K562 (cell line): ENCODE results near the gene CCN6.

Experiments used
- ATF6 ChIP-seq: sonication (generic); formaldehyde crosslinking; IDR thresholded peaks from 2 replicates; pipeline ENCODE4 v1.4.0; 2020; ENCODE audit warnings: mild to moderate bottlenecking, missing genetic modification reagents
- BRF2 ChIP-seq: IDR thresholded peaks from 3 replicates; pipeline ENCODE4 v1.6.1; 2011; ENCODE audit warnings: borderline replicate concordance, mild to moderate bottlenecking; ENCODE audit not compliant: insufficient read length, insufficient read depth
- CCAR2 ChIP-seq: fragments of 200-400 bp; formaldehyde crosslinking; IDR thresholded peaks from 2 replicates; pipeline ENCODE4 v1.6.1; 2017; ENCODE audit warnings: mild to moderate bottlenecking, low read depth, low read length
- CEBPG ChIP-seq, 3 experiments: fragments of 200-800 bp in 1 of 3; sonication (Bioruptor generic) in 1 of 3; sonication (generic) in 1 of 3; formaldehyde crosslinking in 1 of 3; IDR thresholded peaks in 2 of 3; conservative IDR thresholded peaks in 1 of 3; 2 replicates each; pipeline versions ENCODE4 v1.6.1 to v1.8.0; 2016 to 2022; ENCODE audit warnings: missing compliant biosample characterization in 2 of 3, missing genetic modification characterization in 2 of 3, mild to moderate bottlenecking in 1 of 3, missing genetic modification reagents in 1 of 3
- ETV6 ChIP-seq, 3 experiments: fragments of 150-350 bp in 1 of 3; sonication (generic) in 1 of 3; formaldehyde crosslinking in 1 of 3; IDR thresholded peaks; 2 replicates each; pipeline versions ENCODE4 v1.6.1 to v1.8.0; 2014 to 2022; ENCODE audit warnings: borderline replicate concordance in 2 of 3, low read depth in 2 of 3, antibody characterized with exemption in 1 of 3, low read length in 1 of 3, mild to moderate bottlenecking in 1 of 3, missing genetic modification reagents in 1 of 3
- SOX6 ChIP-seq: fragments of 450-650 bp; IDR thresholded peaks from 2 replicates; pipeline ENCODE4 v1.6.1; 2014; ENCODE audit warnings: mild to moderate bottlenecking
- ZBTB2 ChIP-seq: fragments of 450-650 bp; IDR thresholded peaks from 2 replicates; pipeline ENCODE4 v1.6.1; 2016; ENCODE audit warnings: antibody characterized with exemption
- ZNF184 ChIP-seq: sonication (generic); formaldehyde crosslinking; IDR thresholded peaks from 2 replicates; pipeline ENCODE4 v1.5.0; 2020; ENCODE audit warnings: missing genetic modification reagents

GRCh38 chr6:112054001-112054400 is at the start of gene CCN6:
- TF ChIP-seq SOX6 (no peak), ZNF184 (no peak), CCAR2 (no peak), ATF6 (CRISPR knock-in tag) (no peak), BRF2 (no peak), ZBTB2 (no peak), CEBPG (CRISPR knock-in tag; IDR thresholded peaks at IDR 0.05) (no peak), CEBPG (tag; conservative IDR thresholded peaks at IDR 0.05 in 1 of 2, IDR thresholded peaks at IDR 0.05 in 1 of 2) (no peak), ETV6 (IDR thresholded peaks at IDR 0.05; ENCODE audit: borderline replicate concordance in 1 of 2, low read depth in 2 of 2, low read length in 1 of 2) (no peak), ETV6 (CRISPR knock-in tag; IDR thresholded peaks at IDR 0.05; ENCODE audit: borderline replicate concordance) (no peak)
